ENCODE measurements around the gene TEAD1. TPM values are rescaled to one million over a fixed set of nuclear protein-coding genes. Genes with fewer than 3 reads are reported as not detected.

The TEAD1 gene
- total and polyA plus RNA-seq, 8 donors, result 5.9 to 35.1 (median 22.0) TPM

GRCh38 chr11:12729941-12730340 is 55.7 kb downstream of the TEAD1 start:
- no peak for DNase-seq
- TF ChIP-seq, protein P1, sequence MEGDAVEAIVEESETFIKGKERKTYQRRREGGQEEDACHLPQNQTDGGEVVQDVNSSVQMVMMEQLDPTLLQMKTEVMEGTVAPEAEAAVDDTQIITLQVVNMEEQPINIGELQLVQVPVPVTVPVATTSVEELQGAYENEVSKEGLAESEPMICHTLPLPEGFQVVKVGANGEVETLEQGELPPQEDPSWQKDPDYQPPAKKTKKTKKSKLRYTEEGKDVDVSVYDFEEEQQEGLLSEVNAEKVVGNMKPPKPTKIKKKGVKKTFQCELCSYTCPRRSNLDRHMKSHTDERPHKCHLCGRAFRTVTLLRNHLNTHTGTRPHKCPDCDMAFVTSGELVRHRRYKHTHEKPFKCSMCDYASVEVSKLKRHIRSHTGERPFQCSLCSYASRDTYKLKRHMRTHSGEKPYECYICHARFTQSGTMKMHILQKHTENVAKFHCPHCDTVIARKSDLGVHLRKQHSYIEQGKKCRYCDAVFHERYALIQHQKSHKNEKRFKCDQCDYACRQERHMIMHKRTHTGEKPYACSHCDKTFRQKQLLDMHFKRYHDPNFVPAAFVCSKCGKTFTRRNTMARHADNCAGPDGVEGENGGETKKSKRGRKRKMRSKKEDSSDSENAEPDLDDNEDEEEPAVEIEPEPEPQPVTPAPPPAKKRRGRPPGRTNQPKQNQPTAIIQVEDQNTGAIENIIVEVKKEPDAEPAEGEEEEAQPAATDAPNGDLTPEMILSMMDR (IDR thresholded peaks at IDR 0.05), result no peak
- H3K4me1 ChIP-seq, result peaks cover 0 to 6% (median 3%) of the 10 kb centered on the region in 3 donors
- no peaks in the 10 kb centered on the region for H3K36me3 ChIP-seq
- H3K9me3 ChIP-seq, result no peaks in the 10 kb centered on the region
- no peak for FAIRE-seq
- 65 to 71% methylated on average over 5 of the region's 5 CpGs for WGBS, 2 donors
- intact Hi-C loops (cut with DNase I), result no loop called here
- no peaks in the 10 kb centered on the region for H3K27me3 ChIP-seq
- no peak for ATAC-seq
- H3K4me3 ChIP-seq, result no peak overlapping the region
- H3K27ac ChIP-seq, result no peak overlapping the region

GRCh38 chr11:12731841-12732336 is 57.7 kb downstream of the TEAD1 start:
- intact Hi-C loops (cut with DNase I), result no loop called here
- 84 to 88% methylated on average over 3 of the region's 3 CpGs for WGBS, 2 donors
- no peaks in the 10 kb centered on the region for H3K36me3 ChIP-seq
- FAIRE-seq (no peak), DNase-seq (no peak), ATAC-seq (no peak)
- TF ChIP-seq, protein P1 (IDR thresholded peaks at IDR 0.05), result no peak
- H3K4me1 ChIP-seq, result no peaks in the 10 kb centered on the region
- no peaks in the 10 kb centered on the region for H3K27me3 ChIP-seq
- H3K4me3 ChIP-seq, result no peak overlapping the region
- H3K9me3 ChIP-seq, result no peaks in the 10 kb centered on the region
- H3K27ac ChIP-seq, result no peak overlapping the region

GRCh38 chr11:12733091-12733490 is 58.9 kb downstream of the TEAD1 start:
- H3K27me3 ChIP-seq, result no peaks in the 10 kb centered on the region
- intact Hi-C loops (cut with DNase I), result no loop called here
- DNase-seq (no peak), FAIRE-seq (no peak), ATAC-seq (no peak)
- no peaks in the 10 kb centered on the region for H3K4me1 ChIP-seq
- WGBS, 2 donors, result 98 to 100% methylated on average over 2 of the region's 2 CpGs
- TF ChIP-seq, protein P1 (IDR thresholded peaks at IDR 0.05), result no peak
- no peaks in the 10 kb centered on the region for H3K9me3 ChIP-seq
- no peak overlapping the region for H3K4me3 ChIP-seq
- no peak overlapping the region for H3K27ac ChIP-seq
- H3K36me3 ChIP-seq, result no peaks in the 10 kb centered on the region

DNA sequence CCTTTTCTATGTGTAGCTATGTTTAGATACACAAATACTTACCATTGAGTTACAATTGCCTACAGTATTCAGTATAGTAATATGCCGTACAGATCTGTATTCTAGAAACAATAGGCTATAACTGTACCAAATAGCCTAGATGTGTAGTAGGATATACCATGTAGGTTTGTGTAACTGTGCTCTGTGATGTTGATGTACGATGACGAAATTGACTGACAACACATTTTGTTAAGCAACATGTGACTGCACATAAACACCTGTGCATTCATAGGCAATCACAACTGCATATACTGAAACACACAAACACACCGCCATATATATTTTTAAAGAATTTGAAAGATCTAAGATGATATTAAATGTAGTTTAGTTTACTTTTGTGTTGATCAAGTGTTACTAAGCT is 60.4 kb downstream of the TEAD1 start:
- intact Hi-C loops (cut with DNase I), result no loop called here
- DNase-seq, result no peak
- Histone ChIP-seq H3K4me1 (no peaks in the 10 kb centered on the region), H3K4me3 (no peak overlapping the region), H3K27ac (no peak overlapping the region), H3K36me3 (no peaks in the 10 kb centered on the region), H3K27me3 (no peaks in the 10 kb centered on the region), H3K9me3 (no peaks in the 10 kb centered on the region)
- 94 to 97% methylated on average over 4 of the region's 4 CpGs for WGBS, 2 donors
- no peak for ATAC-seq
- FAIRE-seq, result no peak
- TF ChIP-seq, protein P1 (IDR thresholded peaks at IDR 0.05), result no peak

DNA sequence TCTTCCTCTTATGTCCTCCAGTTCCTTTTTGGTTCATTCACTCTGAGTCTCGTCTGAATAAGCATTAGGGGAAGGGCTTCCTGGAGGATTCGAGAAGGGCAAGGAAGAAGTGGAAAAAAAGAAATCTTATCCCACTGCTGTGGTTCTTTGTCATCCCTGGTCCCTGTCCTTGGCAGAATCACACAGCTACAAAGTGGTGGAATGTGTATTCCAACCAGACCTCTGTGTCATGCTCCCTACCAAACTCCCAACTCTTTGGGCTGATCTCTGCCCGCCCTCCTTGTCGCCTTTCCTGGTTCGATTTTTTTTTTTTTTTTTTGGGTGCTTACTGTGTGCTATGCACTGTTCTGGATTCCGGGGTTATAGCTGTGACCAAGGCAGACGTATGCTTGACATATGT is 61.0 kb downstream of the TEAD1 start:
- Histone ChIP-seq H3K27me3 (no peaks in the 10 kb centered on the region), H3K4me3 (no peak overlapping the region), H3K36me3 (no peaks in the 10 kb centered on the region), H3K27ac (no peak overlapping the region), H3K9me3 (no peaks in the 10 kb centered on the region), H3K4me1 (no peaks in the 10 kb centered on the region)
- DNase-seq (no peak), FAIRE-seq (no peak), ATAC-seq (no peak)
- TF ChIP-seq, protein P1 (IDR thresholded peaks at IDR 0.05), result no peak
- intact Hi-C loops (cut with DNase I), result no loop called here
- 86 to 94% methylated on average over 7 of the region's 7 CpGs for WGBS, 2 donors
